CD4-positive, alpha-beta T cell treated with Interleukin-17A for 4 hours (primary cell): ENCODE measurements around the gene GPR65.
"Not testable (repeated sequence)": the region's sequence is repeated elsewhere in the genome, so short reads cannot be mapped to it uniquely, and the experiment has no call there.

Experiments
- DNase-seq: peaks from one replicate; pipeline ENCODE4 v3.0.0-alpha.2; 2020; ENCODE audit warnings: mixed read lengths

The GPR65 gene

GRCh38 chr14:88005978-88006851 is 1.3 kb downstream of the GPR65 start:
- DNase-seq = peak; percentile 72

- no peak for DNase-seq
These were observed 2.7 kb downstream of the GPR65 start for GRCh38 chr14:88007608-88008007.

GRCh38 chr14:88008039-88008742 is 3.3 kb downstream of the GPR65 start:
- DNase-seq = no peak

- no peak for DNase-seq
These were observed 4.6 kb downstream of the GPR65 start for GRCh38 chr14:88009486-88009885.

- no peak for DNase-seq
These were observed 5.4 kb downstream of the GPR65 start for GRCh38 chr14:88010331-88010730.

- DNase-seq = no peak
These were observed 7.6 kb downstream of the GPR65 start for GRCh38 chr14:88012495-88012894.

- DNase-seq = peak; percentile 56
These were observed 8.9 kb downstream of the GPR65 start for GRCh38 chr14:88013750-88014349.

- no peak for DNase-seq
These were observed 11.8 kb downstream of the GPR65 start for GRCh38 chr14:88016768-88017167.

GRCh38 chr14:88017535-88017934 is 12.6 kb downstream of the GPR65 start:
- DNase-seq = no peak

- DNase-seq = no peak
These were observed 18.8 kb downstream of the GPR65 start for GRCh38 chr14:88023658-88024187.

- not testable (repeated sequence) for DNase-seq
These were observed 19.5 kb downstream of the GPR65 start for GRCh38 chr14:88024252-88025086.

GRCh38 chr14:88025313-88025712 is 20.4 kb downstream of the GPR65 start:
- DNase-seq = no peak

GRCh38 chr14:88026890-88027289 is 22.0 kb downstream of the GPR65 start:
- no peak for DNase-seq

GRCh38 chr14:88029500-88029899 is 24.6 kb downstream of the GPR65 start:
- no peak for DNase-seq

GRCh38 chr14:88030079-88030478 is 25.1 kb downstream of the GPR65 start:
- no peak for DNase-seq

GRCh38 chr14:88030892-88031291 is 26.0 kb downstream of the GPR65 start:
- no peak for DNase-seq

- no peak for DNase-seq
These were observed 27.4 kb downstream of the GPR65 start for GRCh38 chr14:88032373-88032772.

- DNase-seq = no peak
These were observed 29.1 kb downstream of the GPR65 start for GRCh38 chr14:88034076-88034475.

- DNase-seq = no peak
These were observed 31.5 kb downstream of the GPR65 start for GRCh38 chr14:88036422-88036821.

- DNase-seq = no peak
These were observed 32.4 kb downstream of the GPR65 start for GRCh38 chr14:88037325-88037724.

- DNase-seq = no peak
These were observed 34.3 kb downstream of the GPR65 start for GRCh38 chr14:88039197-88039596.

- DNase-seq = no peak
These were observed 35.2 kb downstream of the GPR65 start for GRCh38 chr14:88040146-88040545.
